Loucy (cell line): Measurements from ENCODE around the gene MYL6.

ENCODE experiments used
- CTCF ChIP-seq: fragments of 200-600 bp; sonication (generic); conservative IDR thresholded peaks from 2 replicates; pipeline ENCODE4 v1.5.1; 2014; ENCODE audit warnings: mild to moderate bottlenecking, antibody characterized with exemption, low read length
- EZH2phosphoT487 ChIP-seq: fragments of 200-600 bp; IDR thresholded peaks from 2 replicates; pipeline ENCODE4 v1.6.1; 2018; ENCODE audit warnings: antibody characterized with exemption, mild to moderate bottlenecking, moderate library complexity, borderline replicate concordance

- TF ChIP-seq EZH2phosphoT487 = no peak
- TF ChIP-seq CTCF = no peak
These were observed 37.9 kb upstream of the MYL6 start for GRCh38 chr12:56120158-56120846.
